Uterus (tissue), 4 donors: ENCODE results near the gene HNRNPD. TPM values are rescaled to one million over a fixed set of nuclear protein-coding genes. Genes with fewer than 3 reads are reported as not detected.

ENCODE experiments used
- DNase-seq, 2 donors: peaks; one replicate each; pipeline ENCODE4 v3.0.0-alpha.2; 2019 to 2020
- H3K27ac ChIP-seq, 2 donors: fragments of 200-600 bp; sonication (generic); 1 replicate in 1 of 2; 2 replicates in 1 of 2; pipeline ENCODE4 v1.5.1; 2016 to 2018
- H3K27me3 ChIP-seq, 2 donors: fragments of 200-600 bp; sonication (generic); one replicate each; pipeline ENCODE4 v1.5.1; 2018 to 2019; ENCODE audit warnings: control low read depth in 1 of 2
- H3K36me3 ChIP-seq, 2 donors: fragments of 200-600 bp; sonication (generic); one replicate each; pipeline ENCODE4 v1.5.1; 2019; ENCODE audit warnings: control low read depth in 1 of 2
- H3K4me1 ChIP-seq, 2 donors: fragments of 200-600 bp; sonication (generic); one replicate each; pipeline ENCODE4 v1.5.1; 2018 to 2019; ENCODE audit warnings: control low read depth in 1 of 2
- H3K4me3 ChIP-seq, 2 donors: fragments of 200-600 bp; sonication (generic); 1 replicate in 1 of 2; 2 replicates in 1 of 2; pipeline ENCODE4 v1.5.1; 2018 to 2019; ENCODE audit warnings: mild to moderate bottlenecking in 1 of 2
- H3K9me3 ChIP-seq, 2 donors: fragments of 200-600 bp; sonication (generic); one replicate each; pipeline ENCODE4 v1.5.1; 2019; ENCODE audit warnings: control low read depth in 1 of 2
- POLR2A ChIP-seq, 2 donors: fragments of 450-650 bp; IDR thresholded peaks; one replicate each; pipeline ENCODE4 v1.6.1; 2016; ENCODE audit warnings: antibody characterized with exemption in 2 of 2, mild to moderate bottlenecking in 1 of 2, moderate library complexity in 1 of 2
- intact Hi-C: fragments of 100-400 bp; cut with DNase I; formaldehyde crosslinking; loops from one replicate; pipeline ENCODE4 v1.15.1; 2023; ENCODE audit warnings: low total_unique reads
- total RNA-seq, 4 donors: library from RNA; depleted of rRNA in 3 of 4; stranded (reverse); fragments of >200 nt in 3 of 4; gene quantifications; one replicate each; pipeline versions ENCODE4 v1.1.0 to v1.2.4, GENCODE V29; 2014 to 2023
- TF ChIP-seq, protein P1 (sequence below), 4 experiments: fragments of 200-600 bp in 2 of 4; fragments of 450-650 bp in 2 of 4; sonication (generic) in 2 of 4; IDR thresholded peaks; one replicate each; pipeline ENCODE4 v1.5.1; 2016 to 2019; ENCODE audit warnings: antibody characterized with exemption in 4 of 4, mild to moderate bottlenecking in 2 of 4, moderate library complexity in 1 of 4
- donor health status: DM: yes; HTN: yes; CAD: no.

The HNRNPD gene
- total RNA-seq, 4 donors from 2014 or later = 48.7 to 220 (median 102) TPM

DNA sequence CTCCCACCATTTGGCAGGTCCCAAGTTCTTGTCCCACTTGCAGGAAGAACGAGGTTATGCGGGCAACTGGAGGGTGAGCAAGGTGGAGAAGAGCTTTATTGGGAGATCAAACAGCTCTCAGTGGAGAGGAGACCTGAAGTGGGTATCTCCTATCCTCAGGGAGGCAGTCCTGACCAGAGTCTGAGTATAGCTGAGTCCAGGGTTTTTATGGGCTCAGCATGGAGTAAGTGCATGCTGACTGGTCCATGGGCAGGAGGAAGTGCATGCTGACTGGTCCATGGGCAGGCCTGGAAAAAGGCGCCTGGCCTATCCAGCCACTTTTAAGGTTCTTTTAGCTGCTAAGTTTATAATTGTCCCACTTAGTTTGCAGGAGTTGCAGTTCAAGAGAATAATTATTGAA, 7.4 kb upstream of the HNRNPD start:
- no peak for DNase-seq
- intact Hi-C loops = no loop called here

DNA sequence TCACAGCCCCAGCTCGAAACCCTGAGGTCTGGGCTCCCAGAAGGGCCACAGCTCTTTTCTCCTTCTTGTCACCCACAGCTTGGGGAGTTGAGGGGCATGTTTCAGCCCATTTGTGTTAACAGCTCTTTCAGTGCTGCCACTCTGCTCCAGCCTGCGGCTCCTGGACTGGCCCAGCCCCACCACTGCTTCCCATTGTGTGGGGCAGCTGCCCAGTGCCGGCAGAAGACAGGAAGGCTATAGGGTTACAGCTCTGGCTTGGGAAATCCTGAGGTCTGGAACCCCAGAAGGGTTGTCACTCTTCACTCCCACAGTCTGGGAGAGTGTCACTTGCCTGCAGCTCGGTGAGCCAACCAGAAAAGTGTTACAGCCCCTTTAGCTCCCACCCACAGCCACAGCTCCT, 7.0 kb upstream of the HNRNPD start:
- DNase-seq = no peak
- Histone ChIP-seq H3K9me3 (no peaks in the 10 kb centered on the region), H3K4me3 (no peak overlapping the region), H3K4me1 (no peaks in the 10 kb centered on the region), H3K36me3 (no peaks in the 10 kb centered on the region), H3K27me3 (no peaks in the 10 kb centered on the region), H3K27ac (no peak overlapping the region)
- intact Hi-C loops = no loop called here
- TF ChIP-seq POLR2A (IDR thresholded peaks at IDR 0.05) = no peak
- TF ChIP-seq, protein P1, sequence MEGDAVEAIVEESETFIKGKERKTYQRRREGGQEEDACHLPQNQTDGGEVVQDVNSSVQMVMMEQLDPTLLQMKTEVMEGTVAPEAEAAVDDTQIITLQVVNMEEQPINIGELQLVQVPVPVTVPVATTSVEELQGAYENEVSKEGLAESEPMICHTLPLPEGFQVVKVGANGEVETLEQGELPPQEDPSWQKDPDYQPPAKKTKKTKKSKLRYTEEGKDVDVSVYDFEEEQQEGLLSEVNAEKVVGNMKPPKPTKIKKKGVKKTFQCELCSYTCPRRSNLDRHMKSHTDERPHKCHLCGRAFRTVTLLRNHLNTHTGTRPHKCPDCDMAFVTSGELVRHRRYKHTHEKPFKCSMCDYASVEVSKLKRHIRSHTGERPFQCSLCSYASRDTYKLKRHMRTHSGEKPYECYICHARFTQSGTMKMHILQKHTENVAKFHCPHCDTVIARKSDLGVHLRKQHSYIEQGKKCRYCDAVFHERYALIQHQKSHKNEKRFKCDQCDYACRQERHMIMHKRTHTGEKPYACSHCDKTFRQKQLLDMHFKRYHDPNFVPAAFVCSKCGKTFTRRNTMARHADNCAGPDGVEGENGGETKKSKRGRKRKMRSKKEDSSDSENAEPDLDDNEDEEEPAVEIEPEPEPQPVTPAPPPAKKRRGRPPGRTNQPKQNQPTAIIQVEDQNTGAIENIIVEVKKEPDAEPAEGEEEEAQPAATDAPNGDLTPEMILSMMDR (IDR thresholded peaks at IDR 0.05) = no peak

More for the DNA sequence above, 7.4 kb upstream of the HNRNPD start:
- Histone ChIP-seq H3K9me3 (no peaks in the 10 kb centered on the region), H3K27me3 (no peaks in the 10 kb centered on the region), H3K36me3 (no peaks in the 10 kb centered on the region), H3K4me3 (no peak overlapping the region), H3K27ac (no peak overlapping the region), H3K4me1 (no peaks in the 10 kb centered on the region)
- no peak for TF ChIP-seq POLR2A (IDR thresholded peaks at IDR 0.05)
- TF ChIP-seq, protein P1 (IDR thresholded peaks at IDR 0.05) = no peak

DNA sequence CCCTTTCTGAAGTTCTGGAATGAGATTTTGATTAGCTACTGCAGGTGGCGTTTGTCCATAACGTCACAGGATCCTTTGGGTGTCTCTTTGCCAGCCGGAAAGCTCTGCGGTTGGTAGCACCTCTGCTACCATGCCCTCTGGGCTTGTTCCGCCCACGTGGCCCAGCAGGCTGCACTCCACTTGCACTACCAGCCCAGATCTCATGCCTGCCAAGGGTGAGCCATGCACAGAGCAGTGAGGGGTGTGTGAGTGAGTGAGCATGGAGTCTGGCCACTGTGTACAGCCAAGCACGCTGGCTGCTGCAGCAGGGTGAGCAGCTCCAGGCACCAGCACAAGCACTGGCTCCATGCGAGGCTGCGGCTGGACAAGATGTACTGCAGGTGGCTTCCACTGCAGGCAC, 6.6 kb upstream of the HNRNPD start:
- no peaks in the 10 kb centered on the region for H3K36me3 ChIP-seq
- intact Hi-C loops = no loop called here
- TF ChIP-seq, protein P1 (IDR thresholded peaks at IDR 0.05) = no peak
- no peak for TF ChIP-seq POLR2A (IDR thresholded peaks at IDR 0.05)
- no peak for DNase-seq
- H3K9me3 ChIP-seq = no peaks in the 10 kb centered on the region
- no peak overlapping the region for H3K27ac ChIP-seq
- no peaks in the 10 kb centered on the region for H3K27me3 ChIP-seq
- no peak overlapping the region for H3K4me3 ChIP-seq
- H3K4me1 ChIP-seq = no peaks in the 10 kb centered on the region

DNA sequence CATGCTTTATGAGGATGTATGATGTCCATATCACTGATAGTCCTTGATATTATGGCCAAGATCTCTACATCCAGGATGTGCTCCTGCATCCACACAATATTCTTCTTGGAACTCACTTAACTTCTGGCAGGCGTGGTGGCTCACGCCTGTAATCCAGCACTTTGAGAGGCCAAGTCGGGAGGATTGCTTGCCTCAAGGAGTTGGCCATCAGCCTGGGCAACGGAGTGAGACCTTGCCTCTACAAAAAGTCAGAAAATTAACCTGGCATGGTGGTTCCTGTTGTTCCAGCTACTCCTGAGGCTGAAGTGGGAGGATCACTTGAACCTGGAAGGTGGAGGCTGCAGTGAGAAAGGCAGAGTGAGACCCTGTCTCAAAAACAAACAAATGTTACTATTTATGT, 2.3 kb upstream of the HNRNPD start:
- no peak for DNase-seq
- no peaks in the 10 kb centered on the region for H3K4me1 ChIP-seq
- H3K4me3 ChIP-seq = no peak overlapping the region
- intact Hi-C loops = no loop called here
- H3K27me3 ChIP-seq = no peaks in the 10 kb centered on the region
- no peaks in the 10 kb centered on the region for H3K36me3 ChIP-seq
- no peaks in the 10 kb centered on the region for H3K9me3 ChIP-seq
- TF ChIP-seq, protein P1 (IDR thresholded peaks at IDR 0.05) = no peak
- TF ChIP-seq POLR2A (IDR thresholded peaks at IDR 0.05) = no peak
- no peak overlapping the region for H3K27ac ChIP-seq

DNA sequence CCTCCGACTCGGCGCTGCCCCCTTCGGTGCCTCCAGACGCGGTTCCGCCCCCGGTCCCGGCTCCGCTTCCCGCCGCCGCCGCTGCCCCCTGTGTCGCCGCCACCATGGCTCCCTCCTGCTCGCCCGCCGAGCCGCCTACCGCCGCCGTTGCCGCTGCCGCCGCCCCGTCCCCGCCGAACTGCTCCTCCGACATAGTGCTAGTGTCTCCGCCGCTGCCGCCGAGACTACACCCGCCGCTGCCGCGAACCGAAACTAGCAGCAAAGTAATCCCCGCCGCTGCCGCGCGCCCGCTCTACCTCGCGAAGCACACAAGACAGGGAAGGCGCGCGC, 340 bp downstream of the HNRNPD start:
- H3K9me3 ChIP-seq = no peaks in the 10 kb centered on the region
- intact Hi-C loops = no loop called here
- H3K27ac ChIP-seq = peak overlapping the region; percentile 98 to 99
- H3K36me3 ChIP-seq = no peaks in the 10 kb centered on the region
- no peaks in the 10 kb centered on the region for H3K27me3 ChIP-seq
- DNase-seq = no peak
- TF ChIP-seq POLR2A (IDR thresholded peaks at IDR 0.05) = no peak
- TF ChIP-seq, protein P1 (IDR thresholded peaks at IDR 0.05) = no peak
- H3K4me1 ChIP-seq = peaks cover 5 to 9% of the 10 kb centered on the region in 2 donors
- H3K4me3 ChIP-seq = peak overlapping the region; percentile 90 to 96
